ENCODE results near the gene SMAP2. TPM values are rescaled to one million over a fixed set of nuclear protein-coding genes. Genes with fewer than 3 reads are reported as not detected.

SMAP2 gene
- total and polyA plus RNA-seq, 4 donors, result 10.4 to 42.2 (median 35.1) TPM

DNA sequence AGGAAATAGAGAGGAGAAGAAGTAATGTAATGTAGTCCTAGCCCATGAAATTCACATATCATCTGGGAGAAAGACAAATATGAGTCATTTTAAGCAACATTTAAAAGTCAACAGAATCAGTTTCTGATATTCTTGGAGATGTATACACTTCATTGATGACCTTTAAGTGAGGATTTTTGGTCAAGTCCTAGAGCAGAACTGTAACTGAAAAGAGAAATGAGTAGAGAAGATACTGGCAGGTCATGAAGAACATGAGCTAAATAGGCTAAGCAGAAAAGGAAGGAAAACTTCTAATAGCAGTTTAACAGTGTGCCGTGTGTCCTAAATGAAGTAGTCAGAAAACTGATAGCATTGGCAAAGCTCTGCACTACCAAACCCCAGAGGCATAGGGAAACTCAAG is 81.3 kb downstream of the SMAP2 start:
- WGBS, 2 donors, result 57 to 97% methylated on average over 1 of the region's 1 CpG

GRCh38 chr1:40462956-40463590 is 89.5 kb downstream of the SMAP2 start:
- intact Hi-C loops (cut with DNase I), result no loop called here
- Histone ChIP-seq H3K9me3 (ENCODE audit: control insufficient read depth, low read length) (peaks cover 14% of the 10 kb centered on the region), H3K36me3 (ENCODE audit: control insufficient read depth in 1 of 2, insufficient read depth in 2 of 2, low read length in 1 of 2) (peaks cover 1 to 5% of the 10 kb centered on the region in 2 donors), H3K27ac (ENCODE audit: low read depth in 1 of 2, low read length in 2 of 2) (no peak overlapping the region), H3K4me1 (ENCODE audit: control insufficient read depth in 1 of 2, insufficient read depth in 2 of 2, low read length in 2 of 2) (no peaks in the 10 kb centered on the region), H3K27me3 (ENCODE audit: control insufficient read depth in 1 of 2, insufficient read depth in 2 of 2, low read length in 1 of 2) (no peaks in the 10 kb centered on the region), H3K4me3 (ENCODE audit: low read length in 2 of 2) (no peak overlapping the region)
- DNase-seq (no peak), ATAC-seq (ENCODE audit: low FRiP score) (no peak)
- WGBS, 2 donors, result 99% methylated on average over 3 of the region's 3 CpGs

More for the DNA sequence above, 81.3 kb downstream of the SMAP2 start:
- Histone ChIP-seq H3K27me3 (ENCODE audit: control insufficient read depth in 1 of 2, insufficient read depth in 2 of 2, low read length in 1 of 2) (no peaks in the 10 kb centered on the region), H3K4me1 (ENCODE audit: control insufficient read depth in 1 of 2, insufficient read depth in 2 of 2, low read length in 2 of 2) (peaks cover 0 to 1% of the 10 kb centered on the region in 2 donors), H3K9me3 (ENCODE audit: control insufficient read depth, low read length) (peaks cover 8% of the 10 kb centered on the region), H3K36me3 (ENCODE audit: control insufficient read depth in 1 of 2, insufficient read depth in 2 of 2, low read length in 1 of 2) (peaks cover 2 to 5% of the 10 kb centered on the region in 2 donors), H3K4me3 (ENCODE audit: low read length in 2 of 2) (no peak overlapping the region), H3K27ac (ENCODE audit: low read depth in 1 of 2, low read length in 2 of 2) (no peak overlapping the region)
- DNase-seq, result no peak
- ATAC-seq (ENCODE audit: low FRiP score), result no peak
- intact Hi-C loops (cut with DNase I), result no loop called here

- no peak overlapping the region for H3K4me3 ChIP-seq (ENCODE audit: low read length in 2 of 2)
- ATAC-seq (ENCODE audit: low FRiP score) (no peak), DNase-seq (no peak)
- WGBS, 2 donors, result 96 to 98% methylated on average over 2 of the region's 2 CpGs
- no peak overlapping the region for H3K27ac ChIP-seq (ENCODE audit: low read depth in 1 of 2, low read length in 2 of 2)
- intact Hi-C loops (cut with DNase I), result no loop called here
- H3K36me3 ChIP-seq (ENCODE audit: control insufficient read depth in 1 of 2, insufficient read depth in 2 of 2, low read length in 1 of 2), result peaks cover 0 to 1% of the 10 kb centered on the region in 2 donors
- H3K9me3 ChIP-seq (ENCODE audit: control insufficient read depth, low read length), result peaks cover 9% of the 10 kb centered on the region
- no peaks in the 10 kb centered on the region for H3K27me3 ChIP-seq (ENCODE audit: control insufficient read depth in 1 of 2, insufficient read depth in 2 of 2, low read length in 1 of 2)
- no peaks in the 10 kb centered on the region for H3K4me1 ChIP-seq (ENCODE audit: control insufficient read depth in 1 of 2, insufficient read depth in 2 of 2, low read length in 2 of 2)
Measured at GRCh38 chr1:40469327-40469726, 95.8 kb downstream of the SMAP2 start.

Other genes with a start within 250 kb of the SMAP2 start
- gene RLF, start 212.3 kb upstream of the SMAP2 start, total RNA-seq, result 10 to 100 TPM; 20.0 to 25.1 TPM
- gene RLF, start 212.3 kb upstream of the SMAP2 start, polyA plus RNA-seq, result 1 to 10 TPM; 3.1 to 5.9 TPM
- not detected for gene TMCO2, start 125.8 kb upstream of the SMAP2 start, total RNA-seq
- not detected for gene TMCO2, start 125.8 kb upstream of the SMAP2 start, polyA plus RNA-seq
- 10 to 100 TPM; 51.1 to 56.5 TPM for gene ZMPSTE24, start 115.5 kb upstream of the SMAP2 start, total RNA-seq
- gene ZMPSTE24, start 115.5 kb upstream of the SMAP2 start, polyA plus RNA-seq, result 10 to 100 TPM; 27.8 to 28.9 TPM
- 10 to 100 TPM in 1 of 2 donors, 1 to 10 TPM in 1; 8.6 to 16.3 TPM for gene COL9A2, start 56.4 kb upstream of the SMAP2 start, total RNA-seq
- gene COL9A2, start 56.4 kb upstream of the SMAP2 start, polyA plus RNA-seq, result 10 to 100 TPM; 10.1 to 27.7 TPM
- gene ZFP69B, start 76.7 kb downstream of the SMAP2 start, total RNA-seq, result 1 to 10 TPM; 2.2 to 2.4 TPM
- 1 to 10 TPM in 1 of 2 donors, under 1 TPM in 1; 0.54 to 2.0 TPM for gene ZFP69B, start 76.7 kb downstream of the SMAP2 start, polyA plus RNA-seq
- 1 to 10 TPM; 3.5 to 3.8 TPM for gene ZFP69, start 103.6 kb downstream of the SMAP2 start, total RNA-seq
- gene ZFP69, start 103.6 kb downstream of the SMAP2 start, polyA plus RNA-seq, result 1 to 10 TPM; 2.5 to 3.9 TPM
- 1 to 10 TPM; 4.4 to 7.8 TPM for gene EXO5, start 135.0 kb downstream of the SMAP2 start, total RNA-seq
- 1 to 10 TPM; 3.5 to 9.1 TPM for gene EXO5, start 135.0 kb downstream of the SMAP2 start, polyA plus RNA-seq
- 1 to 10 TPM; 3.9 to 6.4 TPM for gene ZNF684, start 157.9 kb downstream of the SMAP2 start, total RNA-seq
- gene ZNF684, start 157.9 kb downstream of the SMAP2 start, polyA plus RNA-seq, result 1 to 10 TPM; 1.8 to 5.1 TPM

Data from aorta (tissue), 5 donors.